Calu3 (cell line): ENCODE measurements around the gene B9D1. TPM values are rescaled to one million over a fixed set of nuclear protein-coding genes. Genes with fewer than 3 reads are reported as not detected.

ENCODE experiments used
- BruUV-seq: library from RNA; stranded (reverse); fragments of 400-500 nt; replicated peaks from 2 replicates; lab custom pipeline; 2021; lab: Mats Ljungman, UMichigan
- CTCF ChIA-PET: fragments of 300-600 bp; sonication (Branson Sonifier 250); formaldehyde crosslinking; loops from one replicate; lab custom pipeline; 2022; ENCODE audit warnings: antibody characterized with exemption; lab: Charles Lee
- DNase-seq: peaks from one replicate; pipeline ENCODE4 v3.0.0; 2022
- H3K27ac Mint-ChIP-seq: one replicate; pipeline ENCODE4 v1.8.0; 2022; ENCODE audit warnings: mixed read lengths; ENCODE audit not compliant: unreplicated experiment
- H3K27me3 Mint-ChIP-seq: one replicate; pipeline ENCODE4 v1.8.0; 2022; ENCODE audit warnings: mixed read lengths; ENCODE audit not compliant: unreplicated experiment
- H3K36me3 Mint-ChIP-seq: one replicate; pipeline ENCODE4 v1.8.0; 2022; ENCODE audit warnings: mild to moderate bottlenecking, moderate library complexity, mixed read lengths; ENCODE audit not compliant: insufficient read depth, unreplicated experiment
- H3K4me1 Mint-ChIP-seq: one replicate; pipeline ENCODE4 v1.8.0; 2022; ENCODE audit warnings: mild to moderate bottlenecking, low read depth, mixed read lengths; ENCODE audit not compliant: unreplicated experiment
- H3K4me3 Mint-ChIP-seq: one replicate; pipeline ENCODE4 v1.8.0; 2022; ENCODE audit warnings: mild to moderate bottlenecking, low read depth, moderate library complexity, mixed read lengths; ENCODE audit not compliant: unreplicated experiment
- H3K9me3 Mint-ChIP-seq: one replicate; pipeline ENCODE4 v1.8.0; 2022; ENCODE audit warnings: low read depth, mixed read lengths; ENCODE audit not compliant: unreplicated experiment
- intact Hi-C: fragments of 100-400 bp; cut with micrococcal nuclease; formaldehyde crosslinking; loops from one replicate; pipeline ENCODE4 v1.10.0; 2022; ENCODE audit not compliant: unreplicated experiment
- total RNA-seq: library from RNA; stranded (reverse); gene quantifications from 2 replicates; pipeline ENCODE4 v1.2.3, GENCODE V29; 2022
- TF ChIP-seq, protein P1 (sequence below): fragments of 200-600 bp; IDR thresholded peaks from one replicate; pipeline ENCODE4 v1.8.0; 2022; ENCODE audit warnings: antibody characterized with exemption; ENCODE audit not compliant: unreplicated experiment

The B9D1 gene
- total RNA-seq, 1 experiment from 2014 or later = 14.1 TPM

DNA sequence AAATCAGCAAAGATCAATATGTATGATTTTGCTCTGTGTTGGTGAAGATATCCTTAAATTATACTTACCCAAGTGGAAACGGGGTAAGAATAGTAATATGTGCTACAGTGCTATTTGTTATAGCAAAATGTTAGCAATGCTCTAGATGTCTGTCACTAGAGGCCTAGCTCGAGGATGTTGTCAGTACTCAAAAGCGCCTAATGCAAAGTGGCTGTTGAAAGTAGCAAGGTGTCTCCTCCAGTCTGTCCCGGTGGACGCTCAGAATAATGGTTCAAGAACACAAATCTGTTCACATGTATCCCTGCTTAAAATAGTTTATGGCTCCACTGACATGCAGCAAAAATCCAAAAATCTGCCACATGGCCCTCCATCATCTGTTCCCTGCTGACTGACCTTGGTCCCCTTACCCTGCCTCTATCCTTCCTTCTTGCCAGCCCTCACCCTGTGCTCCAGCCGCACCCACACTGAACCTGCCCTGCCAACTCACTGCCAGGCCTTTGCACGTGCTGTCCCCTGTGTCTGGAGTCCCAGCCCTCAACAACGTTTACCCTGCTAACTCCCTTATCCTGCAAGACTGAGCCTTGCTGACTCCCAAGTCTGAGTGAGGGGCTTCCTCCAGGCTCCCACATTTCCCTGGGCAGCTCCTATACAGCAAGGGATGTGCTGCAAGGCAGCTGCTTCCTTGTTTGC, 38.9 kb upstream of the B9D1 start:
- DNase-seq = no peak
- peaks cover 8% of the 10 kb centered on the region for H3K4me1 Mint-ChIP-seq
- H3K4me3 Mint-ChIP-seq = no peak overlapping the region
- intact Hi-C loops = no loop called here
- H3K36me3 Mint-ChIP-seq = no peaks in the 10 kb centered on the region
- peaks cover 24% of the 10 kb centered on the region for H3K27me3 Mint-ChIP-seq
- H3K27ac Mint-ChIP-seq = no peak overlapping the region
- CTCF ChIA-PET = no interaction called here
- no TSS peak for BruUV-seq
- TF ChIP-seq, protein P1, sequence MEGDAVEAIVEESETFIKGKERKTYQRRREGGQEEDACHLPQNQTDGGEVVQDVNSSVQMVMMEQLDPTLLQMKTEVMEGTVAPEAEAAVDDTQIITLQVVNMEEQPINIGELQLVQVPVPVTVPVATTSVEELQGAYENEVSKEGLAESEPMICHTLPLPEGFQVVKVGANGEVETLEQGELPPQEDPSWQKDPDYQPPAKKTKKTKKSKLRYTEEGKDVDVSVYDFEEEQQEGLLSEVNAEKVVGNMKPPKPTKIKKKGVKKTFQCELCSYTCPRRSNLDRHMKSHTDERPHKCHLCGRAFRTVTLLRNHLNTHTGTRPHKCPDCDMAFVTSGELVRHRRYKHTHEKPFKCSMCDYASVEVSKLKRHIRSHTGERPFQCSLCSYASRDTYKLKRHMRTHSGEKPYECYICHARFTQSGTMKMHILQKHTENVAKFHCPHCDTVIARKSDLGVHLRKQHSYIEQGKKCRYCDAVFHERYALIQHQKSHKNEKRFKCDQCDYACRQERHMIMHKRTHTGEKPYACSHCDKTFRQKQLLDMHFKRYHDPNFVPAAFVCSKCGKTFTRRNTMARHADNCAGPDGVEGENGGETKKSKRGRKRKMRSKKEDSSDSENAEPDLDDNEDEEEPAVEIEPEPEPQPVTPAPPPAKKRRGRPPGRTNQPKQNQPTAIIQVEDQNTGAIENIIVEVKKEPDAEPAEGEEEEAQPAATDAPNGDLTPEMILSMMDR = no peak
- H3K9me3 Mint-ChIP-seq = no peaks in the 10 kb centered on the region

DNA sequence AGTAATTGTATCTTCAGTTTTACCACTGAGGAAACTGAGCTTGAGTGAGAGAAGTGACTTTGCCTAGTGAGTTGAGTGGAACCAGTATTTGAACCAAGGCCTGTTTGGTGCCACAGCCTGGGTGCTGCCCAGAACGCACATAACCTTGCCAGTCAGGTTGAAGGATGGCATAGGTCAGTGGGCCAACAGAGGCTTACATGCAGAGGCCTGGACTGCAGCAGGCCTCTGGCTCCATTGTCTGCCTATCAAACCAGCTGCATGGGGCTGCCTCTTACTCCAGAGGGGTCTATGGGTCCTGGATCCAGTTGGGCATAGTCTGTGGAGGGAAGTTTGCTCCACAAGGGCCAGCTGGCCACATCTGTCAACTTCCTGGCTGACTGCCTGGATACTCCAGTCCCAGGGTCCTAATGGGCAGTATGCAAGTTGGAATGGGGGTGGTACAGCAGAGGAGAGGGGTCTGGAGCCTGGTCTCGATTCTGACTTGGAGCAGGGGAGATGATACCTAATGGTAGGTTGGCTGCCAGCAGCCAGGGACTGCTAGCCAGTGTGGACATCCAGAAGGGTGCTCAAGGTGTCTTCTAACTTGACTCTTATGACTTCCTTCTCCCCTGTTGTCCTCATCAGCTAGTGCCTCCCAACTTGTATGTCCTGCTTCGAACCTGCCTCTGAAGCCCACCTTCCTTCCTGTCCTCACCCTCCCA, 37.4 kb upstream of the B9D1 start:
- CTCF ChIA-PET = no interaction called here
- intact Hi-C loops = no loop called here
- Mint-ChIP-seq H3K27me3 (peaks cover 24% of the 10 kb centered on the region), H3K36me3 (no peaks in the 10 kb centered on the region), H3K4me1 (peaks cover 8% of the 10 kb centered on the region), H3K4me3 (no peak overlapping the region), H3K9me3 (no peaks in the 10 kb centered on the region), H3K27ac (no peak overlapping the region)
- no TSS peak for BruUV-seq
- TF ChIP-seq, protein P1 = no peak
- DNase-seq = no peak

DNA sequence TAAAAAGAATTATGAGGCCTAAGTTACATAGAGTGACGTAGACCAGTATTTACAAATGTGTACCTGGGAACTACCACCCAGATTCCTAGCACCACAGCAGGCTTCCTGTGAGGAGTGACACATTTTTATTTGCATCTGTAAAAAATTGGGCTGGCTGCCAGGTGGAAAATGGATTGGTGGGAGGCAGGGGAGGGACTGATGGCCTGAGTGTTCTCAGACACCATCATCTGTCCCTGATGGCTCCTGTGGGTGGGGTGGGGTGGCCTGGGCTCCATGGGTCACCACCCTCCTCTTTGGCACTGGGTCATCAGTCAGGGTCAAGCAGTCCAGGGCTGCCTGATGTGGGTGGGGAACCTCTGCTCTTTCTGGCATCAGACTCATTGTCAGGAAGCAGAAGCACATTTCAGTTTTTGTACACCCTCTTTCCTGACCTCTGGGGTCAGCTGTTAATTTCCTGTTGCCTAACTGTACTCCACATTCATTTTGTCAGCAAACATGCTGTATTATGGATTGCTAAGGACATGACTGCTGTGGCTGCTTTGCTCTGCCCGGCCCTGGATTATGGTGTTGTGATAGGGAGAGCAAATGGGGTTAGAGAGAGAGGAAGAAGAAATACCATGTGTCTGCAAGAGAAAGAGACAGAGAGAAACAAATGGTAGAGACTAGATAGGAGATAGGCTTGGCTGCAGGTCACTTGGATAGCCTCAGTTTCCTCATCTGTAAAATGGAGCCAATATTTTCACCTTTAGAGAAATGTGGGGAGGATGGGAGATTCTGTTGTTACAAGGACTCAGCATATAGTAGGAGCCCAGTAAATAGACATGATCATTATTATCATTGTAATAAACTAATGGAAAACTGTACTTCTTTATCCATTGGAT, 36.0 kb upstream of the B9D1 start:
- DNase-seq = peak; percentile 16
- CTCF ChIA-PET = no interaction called here
- BruUV-seq = no TSS peak
- H3K4me3 Mint-ChIP-seq = no peak overlapping the region
- intact Hi-C loops = no loop called here
- H3K27ac Mint-ChIP-seq = no peak overlapping the region
- TF ChIP-seq, protein P1 = no peak
- H3K9me3 Mint-ChIP-seq = no peaks in the 10 kb centered on the region
- H3K36me3 Mint-ChIP-seq = no peaks in the 10 kb centered on the region
- H3K4me1 Mint-ChIP-seq = peaks cover 8% of the 10 kb centered on the region
- H3K27me3 Mint-ChIP-seq = peaks cover 17% of the 10 kb centered on the region

DNA sequence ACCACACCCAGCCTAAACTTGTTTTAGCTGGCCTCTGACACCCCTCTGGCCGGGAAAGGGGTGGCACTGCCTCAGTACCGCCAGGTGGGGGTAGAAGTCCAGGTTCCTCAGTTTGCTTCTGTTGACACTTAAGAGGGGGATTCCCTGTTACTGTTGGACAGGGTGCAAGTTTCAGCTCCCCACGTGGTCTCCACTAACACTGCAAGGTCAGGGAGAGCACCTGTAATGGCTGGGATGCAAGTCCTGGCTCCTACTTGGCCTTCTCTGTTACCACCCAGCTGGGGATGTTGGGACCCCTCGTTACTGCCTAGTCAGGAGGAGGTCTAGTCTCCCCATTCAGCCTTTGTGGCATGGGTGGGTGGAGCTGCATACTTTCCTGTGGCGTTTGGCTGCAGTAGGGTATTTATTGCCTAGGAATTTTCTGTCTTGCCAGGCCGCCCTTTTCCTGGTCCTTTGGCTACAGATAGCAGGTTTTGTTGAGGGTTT, 35.1 kb upstream of the B9D1 start:
- Mint-ChIP-seq H3K4me1 (peaks cover 8% of the 10 kb centered on the region), H3K27me3 (peaks cover 7% of the 10 kb centered on the region), H3K36me3 (no peaks in the 10 kb centered on the region), H3K9me3 (no peaks in the 10 kb centered on the region), H3K4me3 (no peak overlapping the region), H3K27ac (no peak overlapping the region)
- intact Hi-C loops = no loop called here
- TF ChIP-seq, protein P1 = no peak
- BruUV-seq = no TSS peak
- CTCF ChIA-PET = no interaction called here
- no peak for DNase-seq
